ENCODE results near the gene ALDH1A3.

ALDH1A3 gene

DNA sequence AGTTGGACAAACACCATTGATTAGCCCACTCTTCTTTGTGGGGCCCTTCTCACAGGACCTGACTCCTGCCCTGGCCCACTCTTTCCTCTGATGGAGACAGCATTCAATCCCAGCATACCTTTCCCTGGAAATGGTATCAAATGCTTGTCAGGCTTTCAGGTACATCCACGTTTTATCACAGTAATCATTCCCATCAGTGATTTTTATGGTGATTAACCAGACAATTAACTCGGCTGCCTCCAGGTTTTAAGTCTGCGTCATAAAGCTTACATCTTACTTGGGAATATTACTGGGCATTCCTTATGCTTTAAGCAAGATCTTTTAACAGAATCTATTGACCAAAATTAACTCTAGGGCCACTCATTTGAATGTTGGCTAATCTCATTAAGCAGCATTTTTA, 72.9 kb downstream of the ALDH1A3 start:
- no peak for DNase-seq (ENCODE audit: low read depth)

DNA sequence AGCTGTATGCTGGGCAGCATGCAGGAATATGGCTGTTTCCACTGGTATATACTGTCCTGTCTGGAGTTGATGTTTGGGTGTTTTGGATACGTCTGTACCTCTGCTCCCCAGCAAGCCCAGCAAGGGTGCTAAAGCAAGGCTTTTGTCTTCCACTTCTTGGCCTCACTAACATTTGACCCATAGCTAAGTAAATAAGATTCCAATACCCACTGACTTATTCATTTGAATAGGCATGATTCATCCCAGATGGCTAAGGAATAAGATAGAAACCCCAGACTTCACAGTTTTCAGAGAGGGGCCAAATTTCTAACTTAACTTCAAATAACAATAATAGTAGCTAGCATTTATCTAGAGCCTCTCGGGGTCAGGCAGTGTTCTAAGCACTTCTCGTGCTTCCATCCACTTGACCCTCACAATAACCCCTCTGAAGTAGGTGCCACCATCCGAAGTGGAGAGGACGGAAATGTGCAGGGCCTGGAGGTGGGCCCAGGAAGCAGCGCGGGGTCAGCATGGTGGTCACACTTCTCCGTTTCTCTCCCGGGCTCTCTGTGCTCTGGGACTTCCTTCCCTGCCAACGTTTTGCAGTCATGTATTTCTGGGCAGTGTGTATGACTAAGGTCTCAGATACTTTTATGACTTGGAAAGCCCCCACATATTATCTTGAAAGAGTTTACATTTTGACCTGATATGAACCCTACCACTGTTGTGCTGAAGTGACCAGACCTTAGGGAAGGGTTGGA, 78.9 kb downstream of the ALDH1A3 start:
- no peak for DNase-seq (ENCODE audit: low read depth)

DNA sequence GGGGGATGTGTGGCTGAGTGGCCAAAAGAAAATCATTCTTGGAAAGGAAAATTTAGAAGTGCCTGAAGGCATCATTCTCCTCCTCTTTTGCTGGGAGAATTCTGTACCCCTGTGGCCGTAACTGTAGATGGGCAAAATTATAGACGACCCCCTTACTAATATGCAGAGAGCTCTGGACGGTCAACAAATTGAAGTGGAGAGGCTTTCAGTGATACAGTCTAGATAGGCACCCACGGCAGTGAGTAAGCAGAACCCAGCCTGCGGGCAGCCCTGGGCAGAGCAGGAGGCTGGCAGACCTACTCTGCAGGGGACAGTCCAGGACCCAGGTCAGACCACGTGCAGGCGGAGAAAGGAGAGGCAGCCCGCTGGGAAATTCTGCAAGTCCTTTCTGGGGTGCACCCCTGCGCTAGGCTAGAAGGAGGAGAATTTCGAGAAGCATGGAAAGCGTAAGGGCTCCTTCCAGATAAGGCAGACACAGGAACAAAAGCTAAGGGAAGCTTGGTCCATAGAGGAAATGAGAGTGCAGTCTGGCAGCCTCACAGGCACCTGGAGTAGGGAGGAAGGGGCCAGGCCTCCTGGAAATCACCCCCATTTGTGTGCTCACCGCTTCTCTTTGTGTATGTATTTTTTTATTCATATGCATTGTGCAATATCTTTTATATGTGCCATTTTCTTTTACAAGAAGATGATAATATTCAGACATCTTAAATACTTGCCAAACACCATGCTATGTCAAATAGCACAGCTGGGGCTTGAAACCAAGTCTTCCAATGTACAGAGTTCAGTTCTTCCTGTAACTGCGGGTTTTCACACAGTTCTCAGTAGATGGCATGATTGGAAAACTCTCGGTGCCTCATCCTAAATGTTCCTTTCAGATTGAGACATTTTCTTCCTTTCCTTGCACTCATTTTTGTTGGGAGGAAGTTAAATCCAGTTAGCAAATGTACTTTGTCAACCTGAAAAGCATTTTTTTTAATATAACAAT, 79.7 kb downstream of the ALDH1A3 start:
- no peak for DNase-seq (ENCODE audit: low read depth)
